ENCODE results near the gene AGBL1.

The AGBL1 gene

DNA sequence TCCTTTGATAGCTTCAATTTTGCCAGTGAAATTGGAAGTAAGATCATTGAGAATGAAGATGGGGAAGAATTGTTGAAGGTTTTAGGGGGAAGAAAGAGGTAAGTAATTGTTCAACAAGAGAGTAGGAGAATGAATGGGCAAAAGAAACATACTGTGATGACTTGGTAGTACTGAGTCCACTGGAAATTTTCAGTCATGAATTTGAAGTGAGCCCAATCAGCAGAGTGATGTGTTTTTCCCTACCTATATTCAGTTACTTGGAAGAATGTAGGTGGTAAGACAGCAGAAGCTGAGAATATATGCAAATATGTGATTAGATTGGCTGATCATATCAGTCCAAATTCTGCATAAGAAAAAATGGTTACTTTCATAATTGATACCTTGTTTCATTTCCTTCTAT, 569.6 kb downstream of the AGBL1 start:
- no peak for TF ChIP-seq POLR2A (IDR thresholded peaks at IDR 0.05; ENCODE audit: low read depth, low read length)
- TF ChIP-seq POLR2AphosphoS5 (IDR thresholded peaks at IDR 0.05; ENCODE audit: low read depth, low read length): no peak
- no peak for TF ChIP-seq TAF1 (IDR thresholded peaks at IDR 0.05; ENCODE audit: borderline replicate concordance, low read depth, low read length)
- FAIRE-seq: no peak

DNA sequence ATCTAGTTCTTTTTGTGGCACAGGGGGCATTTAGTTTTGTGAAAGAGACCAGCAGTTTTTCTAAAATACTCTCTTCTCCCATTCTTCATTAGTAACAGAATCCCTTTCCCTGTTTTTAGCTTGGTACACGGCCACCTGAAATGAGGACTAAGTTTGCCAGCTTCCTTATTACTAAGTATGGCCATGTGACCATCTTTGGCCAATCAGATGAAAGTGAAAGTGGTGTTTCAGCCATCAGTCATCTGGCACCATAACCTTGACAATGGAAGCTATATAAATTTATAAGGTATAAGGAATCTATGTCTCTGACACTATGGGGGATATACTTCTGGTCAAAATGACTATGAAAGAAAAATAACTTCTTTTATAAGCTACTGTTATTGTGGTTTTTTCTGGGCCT, 570.4 kb downstream of the AGBL1 start:
- TF ChIP-seq POLR2A (IDR thresholded peaks at IDR 0.05; ENCODE audit: low read depth, low read length): no peak
- TF ChIP-seq TAF1 (IDR thresholded peaks at IDR 0.05; ENCODE audit: borderline replicate concordance, low read depth, low read length): no peak
- TF ChIP-seq POLR2AphosphoS5 (IDR thresholded peaks at IDR 0.05; ENCODE audit: low read depth, low read length): no peak
- no peak for FAIRE-seq
- no peak for DNase-seq (ENCODE audit: insufficient read length)

More for the DNA sequence above, 569.6 kb downstream of the AGBL1 start:
- no peak for DNase-seq (ENCODE audit: insufficient read length)

DNA sequence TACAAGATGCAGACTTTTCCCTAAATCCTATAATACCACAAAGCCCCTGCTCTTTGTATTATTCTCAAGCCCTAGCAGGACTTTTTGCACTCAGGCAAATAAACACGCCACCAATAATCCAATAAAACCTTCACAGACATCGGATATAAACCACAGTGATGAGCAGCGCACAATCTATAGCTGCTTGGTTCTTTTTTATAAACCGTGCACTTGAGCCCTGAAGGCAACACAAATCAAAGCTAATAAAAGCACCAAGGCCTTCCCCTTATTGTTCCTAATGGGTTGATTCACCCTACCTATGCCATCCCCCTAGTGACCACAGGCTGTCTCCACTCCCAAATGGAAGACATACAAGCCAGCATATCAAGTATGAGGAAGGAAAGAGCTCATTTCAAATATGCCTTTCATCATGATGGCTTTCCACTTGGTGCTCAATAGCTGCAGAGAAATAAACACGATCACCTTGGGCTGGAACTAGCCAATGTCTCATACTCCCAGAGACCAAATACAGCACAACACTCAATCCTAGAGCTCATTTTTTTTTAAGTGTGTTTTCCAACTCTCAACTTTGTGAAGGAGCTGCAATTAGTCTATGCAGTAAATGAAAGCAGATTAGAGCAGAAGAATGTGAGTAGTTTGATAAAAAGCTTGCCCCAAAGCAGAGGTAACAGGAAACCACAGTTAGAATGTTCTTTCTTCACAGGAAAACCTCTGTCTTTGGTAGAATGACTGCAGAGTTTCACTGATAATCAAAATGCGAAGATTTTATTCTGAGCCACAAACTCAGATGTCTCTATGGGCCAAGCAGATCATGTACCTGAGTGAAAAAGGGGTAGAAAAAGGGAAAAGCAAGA, 573.9 kb downstream of the AGBL1 start:
- no peak for DNase-seq (ENCODE audit: insufficient read length)
- FAIRE-seq: no peak
- TF ChIP-seq POLR2A (IDR thresholded peaks at IDR 0.05; ENCODE audit: low read depth, low read length) (no peak), POLR2AphosphoS5 (IDR thresholded peaks at IDR 0.05; ENCODE audit: low read depth, low read length) (no peak), TAF1 (IDR thresholded peaks at IDR 0.05; ENCODE audit: borderline replicate concordance, low read depth, low read length) (no peak)

DNA sequence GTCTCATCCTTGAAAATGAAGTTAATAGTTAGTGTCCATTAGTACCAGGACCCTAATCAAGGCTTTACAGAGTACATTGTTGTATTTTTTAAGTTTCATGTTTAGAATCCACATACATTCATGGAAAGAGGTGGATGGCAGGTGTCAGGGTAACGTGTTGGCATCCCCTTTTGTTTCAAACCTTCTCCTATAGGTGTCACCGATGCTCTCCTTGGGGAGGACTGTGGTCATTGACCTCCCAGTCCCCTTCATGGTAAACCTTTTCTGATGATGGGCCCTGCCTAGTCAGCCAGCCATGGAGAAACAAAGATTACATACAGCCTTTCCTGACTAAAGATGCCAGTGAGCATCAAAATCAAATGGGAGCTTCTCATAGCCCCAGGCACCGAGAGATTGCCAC, 574.8 kb downstream of the AGBL1 start:
- DNase-seq (ENCODE audit: insufficient read length) (no peak), FAIRE-seq (no peak)
- TF ChIP-seq POLR2A (IDR thresholded peaks at IDR 0.05; ENCODE audit: low read depth, low read length) (no peak), POLR2AphosphoS5 (IDR thresholded peaks at IDR 0.05; ENCODE audit: low read depth, low read length) (no peak), TAF1 (IDR thresholded peaks at IDR 0.05; ENCODE audit: borderline replicate concordance, low read depth, low read length) (no peak)

DNA sequence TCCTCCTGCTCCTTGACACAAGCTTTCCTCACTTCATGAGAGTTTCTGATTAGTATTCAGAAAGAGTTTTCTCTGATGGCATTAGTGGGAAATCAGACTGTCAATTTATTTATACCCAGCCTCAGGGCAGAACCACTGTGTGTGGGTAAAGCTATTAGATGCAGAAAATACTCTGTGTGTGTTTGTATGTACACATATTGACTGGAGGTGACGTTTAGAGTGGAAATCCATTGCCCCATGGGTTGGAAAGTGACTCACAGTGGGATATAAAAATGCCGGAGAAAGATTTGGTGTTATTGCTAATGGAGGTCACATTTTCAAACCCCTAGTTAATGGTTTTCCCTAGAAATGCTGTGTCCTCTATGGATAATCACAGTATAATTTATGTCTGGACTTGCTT, 577.6 kb downstream of the AGBL1 start:
- TF ChIP-seq POLR2A (IDR thresholded peaks at IDR 0.05; ENCODE audit: low read depth, low read length) (no peak), POLR2AphosphoS5 (IDR thresholded peaks at IDR 0.05; ENCODE audit: low read depth, low read length) (no peak), TAF1 (IDR thresholded peaks at IDR 0.05; ENCODE audit: borderline replicate concordance, low read depth, low read length) (no peak)
- no peak for DNase-seq (ENCODE audit: insufficient read length)
- FAIRE-seq: no peak

DNA sequence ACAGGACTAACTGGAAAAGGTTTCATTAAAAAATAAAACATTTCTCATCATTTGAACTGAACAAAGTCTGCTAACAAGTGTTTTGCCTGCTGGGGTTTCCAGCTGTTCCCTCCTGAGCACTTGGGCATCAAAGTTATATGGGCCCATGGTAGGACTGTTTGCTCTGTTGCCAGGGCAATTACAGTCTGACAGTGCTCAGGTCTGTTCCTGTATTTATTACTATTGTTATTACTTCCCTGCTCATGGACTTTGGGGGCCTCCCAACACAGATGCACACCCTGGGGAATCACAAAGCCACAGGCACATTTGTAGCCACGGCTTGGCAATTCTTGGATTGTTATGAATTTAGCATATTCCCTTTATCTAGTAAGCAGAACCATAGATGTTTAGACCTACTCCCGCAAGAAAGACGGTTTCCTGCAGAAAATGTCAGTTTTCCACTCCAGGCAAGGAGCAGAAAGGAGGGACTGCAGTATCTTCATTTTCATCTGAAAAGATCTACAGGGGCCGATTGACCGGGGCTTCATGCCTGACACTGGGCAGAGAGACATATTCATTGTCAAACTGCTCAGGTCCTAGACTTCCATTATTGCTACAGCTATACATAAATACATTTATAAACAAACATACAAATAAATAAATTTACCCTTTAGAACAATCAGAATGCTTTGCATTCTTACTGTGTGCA, 580.2 kb downstream of the AGBL1 start:
- FAIRE-seq (no peak), DNase-seq (ENCODE audit: insufficient read length) (no peak)
- TF ChIP-seq TAF1 (IDR thresholded peaks at IDR 0.05; ENCODE audit: borderline replicate concordance, low read depth, low read length) (no peak), POLR2A (IDR thresholded peaks at IDR 0.05; ENCODE audit: low read depth, low read length) (no peak), POLR2AphosphoS5 (IDR thresholded peaks at IDR 0.05; ENCODE audit: low read depth, low read length) (no peak)

DNA sequence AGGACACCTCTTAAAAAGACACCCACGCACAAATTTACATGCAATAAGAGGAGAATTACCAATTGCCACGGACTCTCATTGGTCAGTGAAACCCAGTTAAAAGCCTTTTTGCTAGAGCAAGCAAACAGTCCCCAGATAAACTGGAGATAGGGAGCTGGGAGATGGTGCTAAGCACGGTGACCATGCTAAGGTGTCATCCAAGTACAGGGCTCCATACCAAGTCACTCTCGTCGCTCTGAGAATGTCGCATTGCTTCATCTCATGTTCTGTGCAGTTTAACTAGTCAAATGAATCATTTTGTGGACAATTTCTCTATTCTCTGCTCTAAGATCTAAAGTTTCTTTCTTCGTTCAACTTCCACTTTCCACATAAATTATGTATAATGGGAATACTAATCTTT, 581.9 kb downstream of the AGBL1 start:
- DNase-seq (ENCODE audit: insufficient read length) (no peak), FAIRE-seq (no peak)
- TF ChIP-seq POLR2AphosphoS5 (IDR thresholded peaks at IDR 0.05; ENCODE audit: low read depth, low read length): no peak
- no peak for TF ChIP-seq TAF1 (IDR thresholded peaks at IDR 0.05; ENCODE audit: borderline replicate concordance, low read depth, low read length)
- no peak for TF ChIP-seq POLR2A (IDR thresholded peaks at IDR 0.05; ENCODE audit: low read depth, low read length)

DNA sequence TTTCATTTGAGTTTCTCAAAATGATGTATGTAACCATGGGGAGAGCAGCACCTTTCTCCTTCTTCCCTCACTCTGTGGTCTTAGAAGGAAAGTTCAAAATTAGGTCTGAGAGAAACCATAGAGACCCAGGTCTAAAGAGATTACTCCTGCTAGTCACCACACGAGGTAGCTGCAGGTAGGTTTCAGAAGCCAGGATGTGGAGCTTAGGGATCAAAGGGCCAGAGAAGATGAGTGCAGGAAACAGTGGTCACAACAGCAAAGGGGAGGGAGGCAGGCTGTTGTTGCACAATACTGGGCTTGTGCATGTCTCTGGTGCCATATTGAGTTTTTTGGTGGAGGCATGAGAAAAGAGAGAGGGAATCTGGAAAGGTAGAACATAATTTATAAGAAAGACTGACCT, 583.6 kb downstream of the AGBL1 start:
- TF ChIP-seq POLR2A (IDR thresholded peaks at IDR 0.05; ENCODE audit: low read depth, low read length) (no peak), POLR2AphosphoS5 (IDR thresholded peaks at IDR 0.05; ENCODE audit: low read depth, low read length) (no peak), TAF1 (IDR thresholded peaks at IDR 0.05; ENCODE audit: borderline replicate concordance, low read depth, low read length) (no peak)
- FAIRE-seq (no peak), DNase-seq (ENCODE audit: insufficient read length) (no peak)

DNA sequence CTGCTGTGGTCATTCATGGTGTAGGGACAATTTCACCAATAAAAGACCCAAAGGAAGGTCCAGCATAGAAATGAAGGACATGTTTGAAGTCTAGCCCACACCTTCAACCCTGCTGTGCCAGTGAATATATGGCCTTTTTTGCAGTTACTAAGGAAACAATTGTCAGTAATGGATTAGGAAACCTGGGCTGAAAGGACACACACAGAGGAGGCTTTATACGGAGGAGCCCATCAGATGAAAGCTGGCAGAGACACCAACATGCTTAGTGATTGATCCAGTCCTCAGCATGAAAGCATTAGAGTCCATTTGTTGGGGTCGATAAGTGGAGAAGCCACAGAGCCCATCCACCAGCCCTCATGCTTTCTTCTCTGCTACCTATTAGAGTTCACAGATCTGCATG, 584.3 kb downstream of the AGBL1 start:
- FAIRE-seq (no peak), DNase-seq (ENCODE audit: insufficient read length) (no peak)
- TF ChIP-seq TAF1 (IDR thresholded peaks at IDR 0.05; ENCODE audit: borderline replicate concordance, low read depth, low read length) (no peak), POLR2AphosphoS5 (IDR thresholded peaks at IDR 0.05; ENCODE audit: low read depth, low read length) (no peak), POLR2A (IDR thresholded peaks at IDR 0.05; ENCODE audit: low read depth, low read length) (no peak)

DNA sequence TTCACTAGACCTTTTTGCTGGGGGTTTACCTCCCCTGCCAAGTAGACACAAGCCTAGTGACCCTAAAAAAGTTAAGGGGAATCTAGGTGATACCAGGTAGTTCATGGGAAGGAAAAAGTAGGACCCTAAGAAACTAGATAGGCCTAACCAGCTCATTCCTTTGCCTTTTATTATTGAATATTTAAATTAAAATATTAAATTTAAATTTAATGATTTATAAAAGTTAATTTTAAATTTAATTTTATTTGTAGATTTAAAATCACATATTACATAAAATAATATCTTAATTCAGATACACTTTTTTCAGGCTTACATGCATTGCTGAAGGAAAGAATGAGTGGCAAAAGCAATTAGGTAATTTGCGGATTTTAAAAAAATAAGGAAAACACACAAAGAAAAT, 584.9 kb downstream of the AGBL1 start:
- DNase-seq (ENCODE audit: insufficient read length) (no peak), FAIRE-seq (no peak)
- TF ChIP-seq POLR2AphosphoS5 (IDR thresholded peaks at IDR 0.05; ENCODE audit: low read depth, low read length) (no peak), TAF1 (IDR thresholded peaks at IDR 0.05; ENCODE audit: borderline replicate concordance, low read depth, low read length) (no peak), POLR2A (IDR thresholded peaks at IDR 0.05; ENCODE audit: low read depth, low read length) (no peak)

DNA sequence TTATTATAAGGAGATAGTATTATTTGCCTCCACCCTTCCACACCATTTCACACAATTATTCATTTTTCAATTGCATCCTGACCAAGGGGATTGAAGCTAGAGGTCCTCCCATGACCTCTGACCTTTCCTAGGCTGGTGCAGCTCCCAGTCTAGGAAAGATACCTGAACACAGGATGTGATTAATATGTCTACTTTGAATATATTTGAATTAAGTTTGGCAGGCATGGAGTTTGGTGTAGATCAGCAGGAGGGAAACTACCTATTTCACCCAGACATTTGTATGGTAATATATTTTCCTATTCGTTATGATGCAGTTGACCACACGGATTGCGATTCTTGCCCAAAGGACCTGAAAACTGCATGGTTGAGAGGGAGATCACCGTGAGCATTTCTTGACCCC, 596.3 kb downstream of the AGBL1 start:
- no peak for FAIRE-seq
- DNase-seq (ENCODE audit: insufficient read length): no peak

DNA sequence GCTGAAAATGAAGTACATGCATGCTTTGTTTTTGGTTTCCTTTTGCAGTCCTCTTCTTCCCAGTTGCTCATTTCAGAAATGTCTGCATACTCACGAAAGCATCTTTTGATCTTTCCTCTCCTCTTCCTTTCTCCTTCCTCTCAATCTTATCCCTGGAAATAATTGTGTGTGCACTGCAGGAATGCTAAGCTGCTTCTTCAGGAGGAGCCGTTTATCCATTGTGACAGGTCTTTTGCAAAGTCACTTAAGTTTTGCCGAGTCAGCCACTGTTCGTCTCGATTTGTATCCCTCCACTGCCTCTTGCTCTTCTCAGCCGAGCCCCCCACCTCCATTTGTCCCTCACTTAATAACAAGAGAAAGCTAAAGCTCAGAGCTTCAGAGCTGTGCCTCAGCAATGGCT, 597.6 kb downstream of the AGBL1 start:
- TF ChIP-seq POLR2AphosphoS5 (IDR thresholded peaks at IDR 0.05; ENCODE audit: low read depth, low read length) (no peak), TAF1 (IDR thresholded peaks at IDR 0.05; ENCODE audit: borderline replicate concordance, low read depth, low read length) (no peak), POLR2A (IDR thresholded peaks at IDR 0.05; ENCODE audit: low read depth, low read length) (no peak)
- no peak for FAIRE-seq

More for the DNA sequence above, 596.3 kb downstream of the AGBL1 start:
- TF ChIP-seq POLR2A (IDR thresholded peaks at IDR 0.05; ENCODE audit: low read depth, low read length) (no peak), TAF1 (IDR thresholded peaks at IDR 0.05; ENCODE audit: borderline replicate concordance, low read depth, low read length) (no peak), POLR2AphosphoS5 (IDR thresholded peaks at IDR 0.05; ENCODE audit: low read depth, low read length) (no peak)

More for the DNA sequence above, 597.6 kb downstream of the AGBL1 start:
- DNase-seq (ENCODE audit: insufficient read length): no peak

Measured in GM12892 (cell line).